GM21723 (cell line): ENCODE data around the gene HSPA12B.

ENCODE experiments used
- ATAC-seq: cut with Tn5 transposase; IDR thresholded peaks from one replicate; pipeline ENCODE4 v1.9.1; 2021; ENCODE audit warnings: mild to moderate bottlenecking, moderate library complexity; ENCODE audit not compliant: unreplicated experiment

HSPA12B gene, protein sequence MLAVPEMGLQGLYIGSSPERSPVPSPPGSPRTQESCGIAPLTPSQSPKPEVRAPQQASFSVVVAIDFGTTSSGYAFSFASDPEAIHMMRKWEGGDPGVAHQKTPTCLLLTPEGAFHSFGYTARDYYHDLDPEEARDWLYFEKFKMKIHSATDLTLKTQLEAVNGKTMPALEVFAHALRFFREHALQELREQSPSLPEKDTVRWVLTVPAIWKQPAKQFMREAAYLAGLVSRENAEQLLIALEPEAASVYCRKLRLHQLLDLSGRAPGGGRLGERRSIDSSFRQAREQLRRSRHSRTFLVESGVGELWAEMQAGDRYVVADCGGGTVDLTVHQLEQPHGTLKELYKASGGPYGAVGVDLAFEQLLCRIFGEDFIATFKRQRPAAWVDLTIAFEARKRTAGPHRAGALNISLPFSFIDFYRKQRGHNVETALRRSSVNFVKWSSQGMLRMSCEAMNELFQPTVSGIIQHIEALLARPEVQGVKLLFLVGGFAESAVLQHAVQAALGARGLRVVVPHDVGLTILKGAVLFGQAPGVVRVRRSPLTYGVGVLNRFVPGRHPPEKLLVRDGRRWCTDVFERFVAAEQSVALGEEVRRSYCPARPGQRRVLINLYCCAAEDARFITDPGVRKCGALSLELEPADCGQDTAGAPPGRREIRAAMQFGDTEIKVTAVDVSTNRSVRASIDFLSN

GRCh38 chr20:3732327-3733118 lies at the start of gene HSPA12B:
Gene HSPA12B, plus strand, starts transcription at chr20:3732685. Its CDS starts 5,990 bp downstream, at chr20:3738675.
- no peak for ATAC-seq

- no peak for ATAC-seq
Measured at GRCh38 chr20:3685341-3685740, 47.1 kb upstream of the HSPA12B start.

DNA sequence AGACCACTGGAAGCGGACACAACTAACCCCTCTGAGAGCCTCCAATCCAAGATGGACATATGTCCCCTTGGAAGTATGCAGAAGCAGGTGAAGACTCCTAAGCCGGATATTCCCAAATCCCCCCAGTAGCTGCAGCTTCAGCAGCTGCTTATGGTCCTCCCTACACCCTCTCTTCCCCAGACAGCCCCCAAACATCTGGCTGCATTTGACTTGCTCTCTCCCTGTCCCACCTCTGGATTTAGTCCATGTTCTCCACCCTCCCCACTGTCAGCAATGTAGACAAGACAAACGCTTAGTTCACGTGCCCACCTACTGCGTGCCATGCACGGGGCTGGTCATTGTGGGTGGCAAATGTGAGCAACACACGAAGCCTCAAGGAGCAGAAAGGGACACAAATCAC lies 46.1 kb upstream of the HSPA12B start:
- no peak for ATAC-seq

- no peak for ATAC-seq
Measured at GRCh38 chr20:3686867-3687321, 45.6 kb upstream of the HSPA12B start.

- no peak for ATAC-seq
Measured at GRCh38 chr20:3687655-3688054, 44.8 kb upstream of the HSPA12B start.

GRCh38 chr20:3689978-3690377 lies 42.5 kb upstream of the HSPA12B start:
- ATAC-seq: no peak

- ATAC-seq: no peak
Measured at GRCh38 chr20:3690413-3690812, 42.1 kb upstream of the HSPA12B start.

DNA sequence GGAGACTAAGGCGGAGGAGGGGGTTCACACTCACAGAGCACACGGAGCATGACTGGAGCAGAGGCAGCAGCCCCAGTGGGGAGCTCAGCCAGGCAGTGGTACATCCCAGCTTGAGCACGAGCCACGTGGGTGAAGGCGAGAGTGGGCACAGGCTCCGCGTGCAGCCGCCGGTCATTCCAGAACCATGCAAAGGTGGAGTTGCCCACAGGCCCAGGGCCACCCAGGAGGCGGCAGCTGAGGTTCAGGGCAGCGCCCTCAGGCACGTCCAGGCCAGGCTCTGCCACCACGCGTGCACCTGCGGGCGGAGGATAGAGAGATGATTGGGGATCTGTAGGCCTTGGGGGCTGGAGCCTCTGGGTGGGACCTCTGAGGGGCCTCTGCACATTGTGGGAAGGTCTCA lies 41.2 kb upstream of the HSPA12B start:
- ATAC-seq: no peak

DNA sequence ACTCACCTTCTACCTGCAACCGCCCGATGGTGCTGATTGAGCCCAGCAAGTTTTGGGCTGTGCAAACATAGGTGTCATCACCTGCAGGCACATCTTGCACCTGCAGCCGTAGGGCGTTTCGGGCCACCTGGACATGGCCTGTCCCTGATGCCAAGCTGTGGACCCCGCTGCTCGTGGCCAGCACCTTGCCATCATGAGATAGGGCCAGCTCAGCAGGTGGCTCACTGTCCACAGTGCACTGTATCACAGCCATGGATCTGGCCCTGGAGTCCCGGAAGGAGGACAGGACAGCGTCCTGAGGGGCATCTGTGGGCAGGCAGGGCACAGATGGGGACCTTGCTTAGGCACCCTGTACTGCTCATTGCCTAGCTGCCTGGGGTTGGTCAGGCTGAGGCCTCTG lies 40.6 kb upstream of the HSPA12B start:
- ATAC-seq: no peak

DNA sequence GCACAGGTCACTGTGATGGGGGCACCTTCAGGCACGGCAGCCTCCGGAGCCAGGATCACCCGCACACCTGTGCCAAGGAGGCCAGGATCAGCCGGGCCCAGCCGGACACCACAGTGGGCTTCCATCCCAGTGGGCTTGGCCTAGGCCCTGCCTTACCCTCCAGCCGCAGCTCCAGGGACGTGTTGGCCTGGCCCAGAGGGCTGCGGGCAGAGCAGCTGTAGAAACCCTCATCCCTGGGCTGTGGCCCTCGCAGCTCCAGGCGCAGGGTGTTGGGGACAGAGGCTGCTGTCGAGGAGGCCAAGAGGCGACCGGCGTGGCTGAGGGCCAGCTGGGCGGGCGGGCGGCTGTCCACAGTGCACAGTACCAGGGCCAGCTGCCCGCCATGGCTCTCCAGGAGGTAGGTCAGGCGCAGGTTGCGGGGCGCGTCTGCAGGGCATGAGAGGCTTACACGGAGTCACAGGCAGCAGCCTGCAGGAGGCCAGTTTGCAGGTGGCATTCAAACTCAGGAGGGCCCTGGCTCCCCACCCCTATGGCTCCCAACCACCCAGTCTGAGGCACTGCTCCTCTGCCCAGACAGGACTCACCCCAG lies 39.7 kb upstream of the HSPA12B start:
- no peak for ATAC-seq

- no peak for ATAC-seq
Measured at GRCh38 chr20:3693376-3693775, 39.1 kb upstream of the HSPA12B start.

DNA sequence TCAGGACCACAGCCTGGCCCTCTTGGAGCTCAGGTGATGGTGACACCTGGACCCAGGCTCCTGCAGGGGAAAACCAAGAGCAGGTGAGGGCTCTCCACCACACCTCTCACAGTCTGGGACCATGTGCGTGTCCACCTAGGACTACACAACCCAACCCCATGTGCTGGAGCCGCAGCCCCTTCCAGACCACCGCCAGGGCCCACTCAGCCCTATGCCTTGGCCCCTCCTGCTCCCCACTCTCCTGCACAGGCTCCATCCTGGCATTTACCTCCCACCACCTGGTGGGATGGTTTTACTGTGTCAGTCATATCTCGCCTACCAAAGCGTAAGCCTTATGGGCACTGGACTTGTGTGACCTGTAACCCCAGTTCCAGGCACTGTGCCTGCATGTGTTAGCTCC lies 37.6 kb upstream of the HSPA12B start:
- ATAC-seq: no peak

GRCh38 chr20:3696200-3696599 lies 36.3 kb upstream of the HSPA12B start:
- no peak for ATAC-seq

DNA sequence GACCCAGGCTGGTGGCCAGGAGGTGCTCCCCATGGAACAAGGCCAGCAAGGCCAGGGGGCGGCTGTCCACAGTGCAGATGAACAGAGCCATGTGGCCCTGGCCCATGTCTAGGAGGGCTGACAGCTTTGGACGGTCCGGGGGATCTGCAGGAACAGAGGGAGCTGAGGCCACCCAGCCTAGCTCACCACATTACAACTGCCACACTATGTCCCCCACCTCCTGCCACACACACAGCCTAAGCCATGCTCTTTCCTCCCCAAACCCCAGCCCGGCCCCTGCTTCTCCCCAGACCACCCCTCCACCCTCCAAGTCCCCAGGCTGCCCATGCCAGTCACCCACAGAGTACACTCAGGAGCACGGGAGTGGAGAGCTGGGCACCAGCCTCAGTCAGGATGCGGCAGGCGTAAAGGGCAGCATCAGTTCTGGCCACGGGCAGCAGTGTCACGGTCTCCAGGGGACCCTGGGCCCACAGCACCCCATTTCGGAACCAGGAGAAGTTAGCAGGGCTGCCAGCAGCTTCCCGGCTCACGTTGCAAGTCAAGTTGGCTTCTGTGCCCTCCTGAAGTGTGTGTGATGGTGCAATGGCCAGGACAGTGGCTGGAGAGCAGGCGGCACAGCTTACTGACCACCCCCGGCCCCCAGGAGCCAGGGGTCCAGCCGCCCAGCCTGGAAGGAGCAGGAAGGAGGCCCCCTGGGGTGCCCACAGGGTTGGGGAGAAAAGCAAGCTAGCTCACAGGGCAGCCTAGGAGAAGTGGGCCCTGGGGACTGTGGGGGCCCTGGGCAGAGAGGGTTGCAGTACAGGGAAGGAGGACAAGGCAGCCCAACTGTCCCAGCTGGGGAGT lies 35.5 kb upstream of the HSPA12B start:
- no peak for ATAC-seq

DNA sequence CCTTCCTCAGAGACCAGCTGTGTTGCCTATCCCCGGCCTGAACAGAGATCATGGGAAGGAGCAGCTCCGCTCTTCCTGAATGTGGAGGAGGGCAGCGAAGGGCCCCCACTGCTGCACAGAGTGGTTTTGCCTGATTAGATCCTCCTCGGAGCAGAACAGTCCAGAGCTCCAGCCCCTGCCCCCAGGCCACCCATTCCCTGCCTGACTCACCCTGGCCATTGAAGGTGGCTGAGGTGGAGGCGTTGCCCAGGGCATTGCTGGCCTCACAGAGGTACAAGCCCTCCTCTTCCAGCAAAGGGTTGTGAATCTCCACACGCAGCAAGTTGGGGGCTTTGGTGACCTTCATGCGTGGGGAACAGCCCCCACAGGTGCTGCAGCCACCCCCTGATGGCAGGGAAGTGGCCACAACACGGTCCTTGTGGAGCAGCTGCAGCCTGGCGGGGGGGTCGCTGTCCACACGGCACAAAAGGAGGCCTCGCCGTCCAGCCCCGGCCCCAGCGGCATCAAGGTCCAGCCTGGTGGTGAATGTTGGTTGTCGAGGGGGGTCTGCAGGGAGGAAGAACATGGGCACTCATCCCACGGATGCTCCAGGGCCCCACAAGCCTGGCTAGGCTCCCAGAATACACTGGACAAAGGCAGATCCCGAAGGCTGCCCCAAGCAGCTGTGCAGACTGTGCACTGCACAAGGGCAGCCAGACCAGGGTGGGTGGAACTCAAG lies 34.7 kb upstream of the HSPA12B start:
- ATAC-seq: no peak

DNA sequence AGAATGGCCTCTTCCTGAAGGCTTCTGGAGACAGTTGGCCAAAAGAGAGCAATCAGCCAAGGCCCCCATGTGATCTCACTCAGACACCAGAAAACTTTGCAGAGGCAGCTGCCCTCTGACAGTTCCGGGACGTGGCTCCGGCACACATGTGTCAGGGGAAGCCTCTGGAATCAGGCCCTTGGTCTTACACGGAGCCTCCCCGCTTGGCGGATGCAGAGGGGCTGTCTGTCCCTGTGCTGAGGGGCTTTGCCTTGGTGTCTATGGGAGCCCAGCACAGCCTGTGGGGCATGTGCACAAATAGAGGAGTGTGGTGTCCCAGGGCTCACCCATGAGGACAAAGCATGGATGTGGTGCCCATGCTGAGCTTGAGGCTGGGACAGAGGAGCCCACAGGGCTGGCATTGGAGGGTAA lies 33.9 kb upstream of the HSPA12B start:
- ATAC-seq: no peak

- no peak for ATAC-seq
Measured at GRCh38 chr20:3699037-3699436, 33.4 kb upstream of the HSPA12B start.

- no peak for ATAC-seq
Measured at GRCh38 chr20:3701061-3701998, 31.2 kb upstream of the HSPA12B start.
